Measurements from ENCODE around the gene IP6K2.
A peak's percentile ranks its signal among the peaks of the same experiment; 100 is the strongest.

Gene IP6K2

GRCh38 chr3:48662753-48663488 is 54.1 kb downstream of the IP6K2 start, which contains the start of gene CELSR3:
Gene CELSR3, minus strand, starts transcription at chr3:48662886. Its CDS starts 252 bp downstream, at chr3:48662634.
- peak; percentile 79 for DNase-seq

DNA sequence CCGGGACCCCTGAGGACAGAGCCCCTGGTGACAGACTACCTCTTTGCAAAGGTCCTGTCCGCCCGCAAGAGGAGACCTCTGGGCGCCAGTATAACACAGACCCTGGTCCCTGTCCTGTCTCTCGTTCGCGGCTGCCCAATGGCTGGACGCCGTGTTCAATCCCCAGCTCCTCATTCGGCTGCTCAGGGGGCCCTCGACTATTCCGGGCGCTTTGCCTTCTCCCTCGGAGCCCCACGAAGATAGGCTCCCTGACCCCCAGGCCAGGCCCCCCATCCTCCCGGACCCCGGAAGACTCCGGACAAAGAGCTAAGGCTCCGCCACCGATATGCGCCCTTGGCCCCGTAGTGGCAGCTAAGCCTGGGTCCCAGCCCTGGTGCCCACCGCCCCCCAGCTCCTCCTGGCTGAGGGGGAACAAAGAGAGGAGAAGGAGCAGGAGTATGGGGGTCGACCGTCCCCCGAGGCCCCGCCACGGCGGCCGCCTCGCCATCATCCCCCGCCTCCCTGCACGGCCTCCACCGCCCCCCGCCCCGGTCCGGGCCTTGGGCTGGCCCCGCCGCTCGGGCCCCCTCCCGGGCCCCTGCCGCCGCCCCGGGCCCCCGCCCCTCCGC is 54.8 kb downstream of the IP6K2 start:
- no peak for DNase-seq

DNA sequence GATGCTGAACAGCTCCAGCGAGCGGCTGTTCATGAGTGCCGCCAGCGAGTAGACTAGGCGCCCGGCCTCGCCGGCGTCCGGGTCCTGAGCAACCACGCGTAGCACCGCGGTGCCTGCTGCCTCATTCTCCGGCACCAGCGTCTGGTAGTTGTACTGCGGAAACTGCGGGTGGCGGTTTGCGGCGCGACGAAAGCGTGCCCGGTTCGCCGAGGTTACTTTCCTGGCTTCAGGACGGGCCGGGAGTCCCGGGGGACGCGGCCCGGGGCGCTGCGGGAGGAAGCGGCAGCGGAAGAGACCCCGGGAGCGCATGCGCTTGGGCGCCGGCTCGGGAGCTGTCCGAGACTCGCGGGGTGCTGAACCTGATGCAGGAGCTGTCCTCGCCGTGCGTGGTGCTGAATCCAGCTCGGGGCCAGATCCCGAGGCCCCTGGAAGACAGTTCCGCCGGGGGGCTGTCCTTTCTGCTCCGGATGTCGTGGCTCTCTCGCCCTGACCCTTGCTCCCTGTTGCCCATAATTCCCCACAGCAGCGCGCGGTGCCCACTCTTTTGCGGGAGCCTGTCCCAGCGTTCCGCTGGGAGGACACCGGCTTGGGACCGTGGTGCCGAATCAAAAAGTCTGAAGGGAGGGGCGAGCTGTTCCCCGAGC is 55.4 kb downstream of the IP6K2 start:
- no peak for DNase-seq

DNA sequence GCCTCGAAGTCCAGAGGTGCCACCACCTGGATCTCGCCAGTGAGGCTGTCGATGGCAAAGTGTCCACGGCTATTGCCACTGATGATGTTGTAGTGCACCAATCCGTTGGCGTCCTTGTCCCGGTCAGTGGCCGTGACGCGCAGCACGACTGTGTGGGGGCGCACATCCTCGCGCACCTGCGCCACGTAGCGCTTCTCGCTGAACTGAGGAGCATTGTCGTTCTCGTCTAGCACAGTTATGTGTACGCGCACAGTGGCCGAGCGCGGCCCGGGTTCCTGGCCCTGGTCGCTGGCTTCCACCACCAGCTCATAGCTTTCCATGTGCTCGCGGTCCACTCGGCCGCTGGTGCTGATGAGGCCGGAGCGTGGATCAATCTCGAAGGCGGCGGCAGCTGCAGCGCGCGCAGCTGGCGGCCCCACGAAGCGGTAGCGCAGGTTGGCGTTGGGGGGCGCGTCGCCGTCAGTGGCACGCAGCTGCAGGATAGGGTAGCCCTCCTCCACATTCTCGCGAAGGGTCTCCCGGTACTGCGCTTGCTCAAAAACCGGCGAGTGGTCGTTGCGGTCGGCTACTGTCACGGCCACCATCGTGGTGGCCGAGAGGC is 56.1 kb downstream of the IP6K2 start:
- DNase-seq = no peak

- no peak for DNase-seq
Measured at GRCh38 chr3:48656841-48657281, 60.2 kb downstream of the IP6K2 start.

GRCh38 chr3:48656061-48656840 is 60.8 kb downstream of the IP6K2 start:
- DNase-seq = no peak

GRCh38 chr3:48655606-48656005 is 61.4 kb downstream of the IP6K2 start:
- no peak for DNase-seq

DNA sequence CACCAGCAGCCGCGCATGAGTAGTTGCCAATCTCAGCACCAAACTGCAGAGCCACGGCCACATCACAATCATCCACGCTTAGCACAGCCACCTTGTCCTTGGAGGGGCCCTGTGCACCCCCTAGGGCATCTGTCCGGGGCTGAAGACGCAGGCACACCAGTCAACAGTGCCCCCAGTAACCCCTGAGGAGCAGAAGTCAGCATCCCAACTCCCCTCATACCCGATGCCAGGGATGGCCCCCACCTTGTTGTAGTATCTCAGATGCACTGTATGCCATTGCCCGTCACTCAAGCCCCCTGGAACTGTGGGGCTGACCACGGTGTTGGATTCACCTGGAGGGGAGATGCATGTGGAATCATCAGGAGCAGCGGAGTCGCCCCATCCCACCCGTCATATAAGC is 62.0 kb downstream of the IP6K2 start:
- no peak for DNase-seq

GRCh38 chr3:48652923-48653715 is 63.9 kb downstream of the IP6K2 start:
- DNase-seq = no peak

DNA sequence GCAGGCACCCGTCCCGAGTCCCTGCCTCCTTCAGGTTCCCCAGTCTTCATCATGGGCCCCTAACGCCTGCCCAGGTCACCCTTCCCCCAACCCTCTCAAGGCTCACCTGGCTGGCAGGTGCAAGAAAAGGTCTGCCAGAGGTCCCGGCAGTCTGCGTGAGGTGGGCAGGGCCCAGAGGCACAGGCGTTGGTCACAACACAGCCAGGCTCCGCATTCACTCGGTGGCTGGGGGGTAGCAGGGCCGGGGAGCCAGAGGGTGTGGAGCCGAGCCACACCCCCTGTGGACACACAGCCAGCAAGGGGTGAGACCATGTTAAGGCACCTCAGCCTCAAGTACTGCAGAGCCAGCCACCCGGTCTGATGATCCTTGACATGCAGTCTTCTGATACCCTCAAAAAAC is 65.2 kb downstream of the IP6K2 start:
- no peak for DNase-seq

DNA sequence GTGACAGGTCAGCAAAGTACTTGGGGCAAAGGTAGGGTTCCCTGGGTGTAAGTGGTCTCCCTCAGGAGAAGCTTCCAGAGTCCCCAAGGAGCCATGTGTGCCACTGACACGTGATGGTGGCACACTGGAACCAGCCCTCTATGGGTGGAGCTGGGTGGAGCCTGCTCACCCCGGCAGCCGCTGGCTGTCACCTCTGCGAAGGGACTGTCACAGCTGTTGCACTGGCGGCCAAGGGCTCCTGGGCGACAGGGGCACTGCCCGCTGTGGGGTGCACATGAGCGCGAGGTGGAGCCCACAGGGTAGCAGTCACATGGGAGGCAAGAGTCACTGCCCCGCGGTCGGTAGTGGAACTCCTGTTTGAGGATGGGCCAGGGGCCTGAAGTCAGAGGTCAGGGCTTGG is 66.3 kb downstream of the IP6K2 start:
- DNase-seq = no peak

DNA sequence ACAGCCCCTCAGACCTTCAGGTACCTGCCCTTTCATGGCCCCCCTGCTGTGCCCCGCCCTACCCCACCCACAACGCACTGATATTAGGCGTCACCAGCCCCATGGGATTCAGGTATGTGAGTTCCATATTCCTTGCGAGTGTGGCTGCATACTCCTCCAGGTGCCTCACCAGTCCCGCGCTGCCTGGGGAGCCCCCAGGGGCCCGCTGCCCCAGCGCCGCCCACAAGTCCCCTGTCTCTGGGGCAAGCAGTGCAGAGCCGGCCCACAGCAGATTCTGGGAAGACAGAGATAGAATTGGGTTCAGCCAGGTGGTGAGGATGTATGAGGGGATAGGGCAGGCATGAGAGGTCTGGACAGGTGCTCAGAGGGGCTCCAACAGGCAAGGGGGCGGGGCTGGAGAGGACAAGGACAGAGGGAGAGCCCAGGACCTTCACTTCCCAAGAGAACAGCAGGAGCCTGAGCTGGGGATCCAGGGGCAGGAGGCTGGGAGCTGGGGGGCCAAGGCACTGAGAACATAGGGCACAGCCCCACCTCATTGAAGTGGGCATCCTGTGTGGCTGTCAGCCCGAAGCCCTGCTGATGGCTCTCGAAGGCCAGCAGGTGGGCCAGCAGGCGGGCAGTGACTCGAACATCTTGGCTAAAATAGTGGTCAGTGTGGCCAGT is 68.7 kb downstream of the IP6K2 start:
- no peak for DNase-seq

- no peak for DNase-seq
Measured at GRCh38 chr3:48647714-48648113, 69.3 kb downstream of the IP6K2 start.

DNA sequence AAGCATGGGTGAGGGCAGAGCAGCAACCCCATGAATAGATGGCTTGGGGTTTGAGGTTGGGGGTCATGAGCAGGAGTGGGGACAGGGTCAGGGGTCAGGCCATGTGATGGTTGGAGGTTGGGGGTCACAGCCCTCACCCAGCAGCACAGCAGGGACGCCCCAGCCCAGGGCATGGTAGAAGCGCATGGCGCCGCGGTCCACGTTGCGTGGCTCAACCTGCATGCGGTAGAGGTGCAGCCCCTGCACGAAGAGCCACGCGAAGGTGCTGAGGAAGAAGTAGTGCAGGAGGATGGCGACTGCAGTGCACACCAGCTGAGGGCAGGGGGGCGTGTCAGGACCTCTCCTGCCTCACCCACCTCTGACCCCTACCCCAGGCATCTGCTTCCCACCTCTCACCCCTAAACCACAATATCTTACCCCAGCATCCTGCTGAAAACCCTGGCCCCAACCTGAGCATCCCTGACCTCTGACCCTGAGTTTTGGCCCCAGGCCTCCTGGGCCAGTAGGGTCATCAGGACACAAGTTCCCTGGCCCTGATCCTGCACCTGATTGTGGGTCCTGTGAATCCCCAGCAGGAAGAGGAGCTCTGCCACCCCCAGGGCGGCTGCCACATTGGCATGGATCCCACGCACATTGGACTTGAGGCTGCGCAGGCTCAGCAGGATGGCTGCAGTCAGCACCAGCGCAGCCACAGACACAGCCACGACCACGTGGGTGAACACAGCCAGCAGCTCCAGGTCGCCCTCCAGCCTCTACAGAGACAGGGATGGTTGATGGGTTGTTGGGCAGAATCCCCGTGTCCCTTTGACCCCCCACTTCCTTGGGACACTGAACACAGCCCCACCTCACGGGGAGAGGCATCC is 71.9 kb downstream of the IP6K2 start:
- DNase-seq = no peak

DNA sequence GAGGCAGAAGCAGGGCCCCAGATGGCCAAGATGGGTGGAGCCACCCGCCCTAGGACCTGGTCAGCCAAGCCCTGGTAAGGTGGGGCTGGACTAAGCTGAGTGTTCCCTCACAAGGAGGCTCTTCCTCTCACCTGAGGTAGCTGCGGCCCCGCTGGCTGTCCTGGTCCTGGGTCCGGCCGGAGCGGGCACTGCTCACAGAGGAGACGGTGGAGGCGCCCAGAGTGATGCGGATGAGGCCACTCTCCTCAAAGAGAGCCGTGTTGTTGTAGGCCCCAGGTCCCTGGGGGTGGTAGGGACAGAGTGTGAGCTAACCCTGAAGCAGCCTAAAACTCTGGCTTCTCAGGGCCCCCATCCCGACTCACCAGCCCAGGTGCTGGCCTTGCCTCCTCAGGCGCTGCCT is 74.4 kb downstream of the IP6K2 start:
- DNase-seq = no peak

GRCh38 chr3:48641396-48641795 is 75.6 kb downstream of the IP6K2 start:
- no peak for DNase-seq

GRCh38 chr3:48639944-48640606 is 76.9 kb downstream of the IP6K2 start:
- no peak for DNase-seq

Measured in NCI-H2029 (cell line).